Central memory CD8-positive, alpha-beta T cell (primary cell): ENCODE measurements around the gene FGF14.

ENCODE experiments used
- ATAC-seq: fragments of 150-1000 bp; cut with Tn5 transposase; replicated peaks from 2 replicates; pipeline ENCODE4 v1.10.0; 2022; ENCODE audit warnings: mild to moderate bottlenecking, moderate FRiP score, moderate number of reproducible peaks; ENCODE audit not compliant: poor library complexity, severe bottlenecking; ENCODE audit errors: extremely low read depth
- DNase-seq, 2 donors: peaks; one replicate each; pipeline ENCODE4 v3.0.0; 2021; ENCODE audit warnings: low spot score in 2 of 2
- H3K27ac Mint-ChIP-seq: one replicate; pipeline ENCODE4 v1.8.0; 2022; ENCODE audit warnings: low read depth, mild to moderate bottlenecking, moderate library complexity, mixed read lengths
- H3K27me3 Mint-ChIP-seq: one replicate; pipeline ENCODE4 v1.8.0; 2022; ENCODE audit warnings: mixed read lengths
- H3K36me3 Mint-ChIP-seq: one replicate; pipeline ENCODE4 v1.8.0; 2022; ENCODE audit warnings: mild to moderate bottlenecking, moderate library complexity, mixed read lengths; ENCODE audit not compliant: insufficient read depth
- H3K4me1 Mint-ChIP-seq: one replicate; pipeline ENCODE4 v1.8.0; 2022; ENCODE audit warnings: mixed read lengths
- H3K4me3 Mint-ChIP-seq: one replicate; pipeline ENCODE4 v1.8.0; 2022; ENCODE audit warnings: mild to moderate bottlenecking, moderate library complexity, mixed read lengths
- H3K9me3 Mint-ChIP-seq: one replicate; pipeline ENCODE4 v1.8.0; 2022; ENCODE audit warnings: mixed read lengths

The FGF14 gene

DNA sequence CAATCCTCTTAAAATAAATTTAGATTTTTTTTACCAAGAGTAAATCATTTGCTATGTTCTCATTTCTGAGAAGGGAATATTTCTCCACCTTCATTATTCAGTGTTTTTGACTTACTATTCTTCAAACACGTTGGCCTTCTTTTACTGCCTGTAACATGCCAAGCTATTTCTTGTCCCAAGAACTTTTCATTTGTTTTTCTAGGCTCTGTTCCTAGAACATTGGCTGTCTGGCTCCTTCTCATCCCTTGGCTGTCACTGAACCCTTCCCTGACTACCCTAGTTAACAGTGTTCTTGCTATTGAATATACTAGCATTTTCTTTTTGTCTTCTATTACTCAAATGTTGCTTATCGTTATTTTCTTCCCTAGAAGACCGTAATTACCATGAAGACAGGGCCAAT, 701.2 kb downstream of the FGF14 start:
- H3K27me3 Mint-ChIP-seq, result peaks cover 19% of the 10 kb centered on the region
- DNase-seq, result no peak
- no peak overlapping the region for H3K4me3 Mint-ChIP-seq
- H3K36me3 Mint-ChIP-seq, result no peaks in the 10 kb centered on the region
- H3K9me3 Mint-ChIP-seq, result no peaks in the 10 kb centered on the region
- H3K27ac Mint-ChIP-seq, result no peak overlapping the region
- ATAC-seq, result no peak
- H3K4me1 Mint-ChIP-seq, result no peaks in the 10 kb centered on the region

DNA sequence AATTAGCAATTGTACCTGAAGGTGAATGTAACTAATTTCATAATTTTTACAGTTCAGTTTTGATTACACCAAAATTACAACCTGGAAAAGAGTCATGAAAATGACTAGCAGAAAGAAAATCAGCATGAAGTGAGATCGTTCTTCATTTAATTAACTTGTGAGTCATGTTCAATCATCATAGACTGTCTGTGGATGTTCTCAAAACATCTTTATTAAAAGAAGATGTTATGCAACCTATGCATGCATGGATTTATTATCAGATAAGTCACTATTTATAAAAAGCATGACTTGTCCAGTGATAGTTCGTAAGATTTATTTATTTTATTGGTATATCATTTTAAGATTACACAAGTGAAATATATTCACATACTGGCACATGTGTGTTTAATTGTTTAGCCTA, 703.4 kb downstream of the FGF14 start:
- Mint-ChIP-seq H3K4me3 (no peak overlapping the region), H3K27ac (no peak overlapping the region), H3K27me3 (peaks cover 8% of the 10 kb centered on the region), H3K9me3 (no peaks in the 10 kb centered on the region), H3K4me1 (no peaks in the 10 kb centered on the region), H3K36me3 (no peaks in the 10 kb centered on the region)
- ATAC-seq, result no peak
- no peak for DNase-seq

DNA sequence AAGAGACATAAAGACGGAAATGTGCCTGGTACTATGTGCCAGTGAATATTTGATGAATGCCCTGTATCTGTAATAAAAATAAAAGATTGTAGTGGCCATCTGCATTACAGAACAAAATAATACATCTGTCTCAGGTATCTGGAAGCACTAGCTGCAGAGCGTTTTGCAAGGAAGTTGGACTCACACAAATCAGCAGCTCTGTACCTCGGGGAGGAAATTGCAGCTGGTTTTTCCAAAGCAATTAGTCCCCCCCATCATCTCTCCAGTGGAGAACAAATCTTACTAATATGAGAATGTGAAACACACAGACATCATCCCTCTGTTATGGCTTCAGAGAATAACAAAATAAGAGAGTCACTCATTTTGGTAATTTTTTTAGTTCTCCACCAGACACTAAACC, 704.1 kb downstream of the FGF14 start:
- Mint-ChIP-seq H3K4me3 (no peak overlapping the region), H3K36me3 (no peaks in the 10 kb centered on the region), H3K27me3 (peaks cover 1% of the 10 kb centered on the region), H3K9me3 (no peaks in the 10 kb centered on the region), H3K27ac (no peak overlapping the region), H3K4me1 (no peaks in the 10 kb centered on the region)
- no peak for DNase-seq
- no peak for ATAC-seq

DNA sequence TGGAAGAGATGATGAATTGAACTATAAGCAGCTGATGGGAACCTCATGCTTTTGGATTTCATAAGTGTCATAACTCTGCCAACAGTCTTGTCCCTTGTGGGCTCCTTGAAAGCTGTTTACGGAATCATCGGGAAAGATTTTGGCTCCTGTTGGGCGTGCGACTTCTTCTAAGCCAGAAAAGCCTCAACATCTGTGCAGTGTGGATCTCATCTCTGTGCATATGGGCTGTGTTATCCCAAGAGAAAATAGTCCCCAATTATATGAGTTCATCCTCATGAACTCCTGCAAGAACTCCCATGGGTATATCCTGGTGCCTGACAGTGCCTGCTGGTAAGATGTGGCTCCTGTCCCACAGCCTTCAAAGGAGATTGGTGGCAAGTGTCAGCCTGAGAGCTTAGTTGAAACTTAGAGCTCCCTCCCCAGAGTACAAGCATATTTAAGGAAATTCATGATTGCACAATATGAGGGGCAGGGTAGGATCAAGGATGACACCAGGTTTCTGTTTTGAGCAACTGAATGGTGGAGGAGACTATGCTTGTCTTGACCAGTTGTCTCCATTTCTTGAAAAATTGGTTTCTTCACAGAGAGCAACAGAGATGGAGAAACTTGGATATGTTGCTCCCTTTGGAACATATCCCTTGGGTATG, 705.9 kb downstream of the FGF14 start:
- no peak for DNase-seq

DNA sequence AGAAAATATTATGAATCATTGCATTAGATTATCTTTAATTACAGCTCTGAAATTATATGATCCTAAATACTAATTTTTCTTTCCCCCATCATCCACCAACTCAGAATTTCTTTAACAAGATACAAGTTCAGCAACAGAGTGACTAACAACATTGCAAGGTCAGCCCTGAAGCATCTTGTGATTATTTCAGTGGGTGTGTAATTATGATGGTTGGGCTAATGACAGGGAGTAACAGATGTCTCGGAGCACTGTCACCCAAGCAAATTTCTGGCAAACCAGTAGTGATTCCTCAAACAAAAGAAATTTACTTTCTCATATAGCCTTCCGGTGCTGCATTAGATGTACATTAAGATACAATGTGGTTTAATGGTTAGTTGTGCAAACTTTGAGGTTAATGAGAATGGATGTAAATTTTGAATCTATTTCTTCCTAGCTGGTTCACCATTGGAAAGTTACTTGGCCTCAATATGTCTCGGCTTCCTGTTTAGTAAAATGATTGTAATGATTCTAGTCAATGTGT, 710.4 kb downstream of the FGF14 start:
- no peaks in the 10 kb centered on the region for H3K4me1 Mint-ChIP-seq
- no peaks in the 10 kb centered on the region for H3K36me3 Mint-ChIP-seq
- no peak overlapping the region for H3K27ac Mint-ChIP-seq
- peaks cover 13% of the 10 kb centered on the region for H3K27me3 Mint-ChIP-seq
- H3K4me3 Mint-ChIP-seq, result no peak overlapping the region
- DNase-seq (no peak), ATAC-seq (no peak)
- no peaks in the 10 kb centered on the region for H3K9me3 Mint-ChIP-seq

More for the DNA sequence above, 705.9 kb downstream of the FGF14 start:
- no peak for ATAC-seq
- no peaks in the 10 kb centered on the region for H3K27me3 Mint-ChIP-seq
- no peaks in the 10 kb centered on the region for H3K36me3 Mint-ChIP-seq
- no peaks in the 10 kb centered on the region for H3K4me1 Mint-ChIP-seq
- no peaks in the 10 kb centered on the region for H3K9me3 Mint-ChIP-seq
- H3K4me3 Mint-ChIP-seq, result no peak overlapping the region
- no peak overlapping the region for H3K27ac Mint-ChIP-seq

DNA sequence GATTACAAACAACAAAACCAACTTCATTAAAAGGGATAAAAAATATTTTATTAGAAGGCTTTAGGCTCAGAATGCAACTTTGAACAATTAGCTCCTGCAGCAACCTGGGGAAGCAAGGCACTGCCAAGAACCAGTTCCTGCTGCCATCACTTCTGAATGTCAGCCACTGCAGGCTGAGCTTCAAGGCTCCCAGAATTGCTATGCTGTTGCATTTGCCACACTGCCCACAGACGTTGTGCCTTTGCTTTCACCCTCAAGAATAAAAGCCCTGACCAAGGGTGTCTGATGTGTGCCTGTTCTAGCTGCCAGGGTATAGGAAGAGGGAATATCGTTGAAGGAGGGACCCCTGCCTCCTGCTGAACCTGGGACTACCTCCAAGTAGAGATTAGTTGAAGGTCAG, 711.0 kb downstream of the FGF14 start:
- no peaks in the 10 kb centered on the region for H3K4me1 Mint-ChIP-seq
- H3K27ac Mint-ChIP-seq, result no peak overlapping the region
- ATAC-seq (no peak), DNase-seq (no peak)
- H3K27me3 Mint-ChIP-seq, result peaks cover 17% of the 10 kb centered on the region
- no peak overlapping the region for H3K4me3 Mint-ChIP-seq
- H3K9me3 Mint-ChIP-seq, result no peaks in the 10 kb centered on the region
- H3K36me3 Mint-ChIP-seq, result no peaks in the 10 kb centered on the region

DNA sequence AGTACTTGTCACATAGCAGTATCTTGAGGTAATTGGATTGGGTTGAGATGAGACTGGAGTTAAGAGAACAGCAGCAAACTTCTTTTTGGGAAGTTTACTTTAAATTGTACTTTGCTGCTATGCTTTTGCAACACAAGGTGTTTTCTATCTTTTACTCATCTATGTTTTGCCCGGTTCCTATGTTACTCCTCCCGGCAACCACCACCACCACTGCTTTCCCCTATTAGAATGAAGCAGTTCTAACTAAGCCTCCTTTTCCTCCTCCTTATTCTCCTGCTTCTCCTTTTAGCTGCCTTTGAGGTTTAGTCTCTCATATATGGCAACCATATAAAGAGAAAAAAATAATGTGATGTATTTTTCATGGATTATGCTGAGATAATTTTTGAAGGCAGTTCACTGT, 715.8 kb downstream of the FGF14 start:
- Mint-ChIP-seq H3K4me1 (no peaks in the 10 kb centered on the region), H3K9me3 (no peaks in the 10 kb centered on the region), H3K36me3 (no peaks in the 10 kb centered on the region), H3K4me3 (no peak overlapping the region), H3K27me3 (peaks cover 56% of the 10 kb centered on the region), H3K27ac (no peak overlapping the region)
- ATAC-seq (no peak), DNase-seq (no peak)

DNA sequence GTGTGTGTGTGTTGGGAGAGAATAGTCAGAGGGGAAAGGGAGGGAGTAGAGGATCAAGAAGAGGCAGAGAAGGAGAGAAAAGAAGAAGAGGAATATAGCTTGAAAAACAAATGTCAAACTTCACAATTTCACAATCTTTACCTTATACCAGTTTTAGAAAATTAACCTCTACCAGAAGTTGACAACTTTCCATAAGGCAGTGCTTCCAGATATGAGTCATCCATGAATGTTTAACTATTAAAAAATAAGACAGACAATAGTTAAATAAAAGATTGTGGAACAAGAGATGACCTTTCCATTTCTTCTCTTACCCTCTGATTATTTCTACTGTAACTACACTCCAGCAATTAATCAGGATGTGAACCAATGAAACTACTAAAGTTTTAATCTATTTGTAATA, 720.0 kb downstream of the FGF14 start:
- no peaks in the 10 kb centered on the region for H3K9me3 Mint-ChIP-seq
- no peak overlapping the region for H3K4me3 Mint-ChIP-seq
- ATAC-seq, result no peak
- H3K4me1 Mint-ChIP-seq, result no peaks in the 10 kb centered on the region
- H3K27ac Mint-ChIP-seq, result no peak overlapping the region
- peaks cover 48% of the 10 kb centered on the region for H3K27me3 Mint-ChIP-seq
- no peaks in the 10 kb centered on the region for H3K36me3 Mint-ChIP-seq
- DNase-seq, result no peak

DNA sequence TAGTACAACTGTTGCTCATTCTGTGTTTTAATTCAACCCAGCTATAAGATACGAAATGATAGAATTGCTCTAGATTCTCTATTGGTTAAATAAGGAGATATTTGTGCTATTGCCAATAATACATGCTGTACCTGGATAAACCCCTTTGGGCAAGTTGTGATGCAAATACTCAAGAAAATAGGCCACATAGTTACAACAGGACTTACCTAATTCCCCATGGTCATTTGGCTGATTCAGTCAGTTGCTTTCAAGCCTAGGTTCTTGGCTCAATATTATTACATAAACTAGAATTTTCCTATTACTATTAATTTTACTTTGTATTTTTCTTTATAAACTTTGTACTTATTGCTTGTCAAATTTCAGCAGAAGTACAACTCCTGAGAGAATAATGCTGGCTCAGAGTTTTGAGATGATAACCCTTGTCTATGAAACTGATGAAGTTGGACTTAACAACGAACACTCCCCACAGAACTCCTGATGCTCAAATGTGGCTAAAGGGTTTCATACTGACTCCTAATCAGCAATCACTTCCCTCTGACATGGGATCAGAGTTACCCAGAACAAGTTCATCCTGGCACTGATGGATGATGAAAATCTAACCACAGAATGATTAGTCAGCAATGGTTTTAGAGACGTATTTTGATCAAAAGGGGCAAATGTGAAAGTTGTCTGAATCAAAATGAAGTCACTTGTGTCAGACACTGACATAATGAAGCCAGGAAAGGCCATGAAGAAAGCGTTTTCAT, 728.3 kb downstream of the FGF14 start:
- Mint-ChIP-seq H3K4me3 (no peak overlapping the region), H3K27ac (no peak overlapping the region), H3K27me3 (no peaks in the 10 kb centered on the region), H3K4me1 (no peaks in the 10 kb centered on the region), H3K36me3 (no peaks in the 10 kb centered on the region), H3K9me3 (no peaks in the 10 kb centered on the region)
- ATAC-seq (no peak), DNase-seq (no peak)

DNA sequence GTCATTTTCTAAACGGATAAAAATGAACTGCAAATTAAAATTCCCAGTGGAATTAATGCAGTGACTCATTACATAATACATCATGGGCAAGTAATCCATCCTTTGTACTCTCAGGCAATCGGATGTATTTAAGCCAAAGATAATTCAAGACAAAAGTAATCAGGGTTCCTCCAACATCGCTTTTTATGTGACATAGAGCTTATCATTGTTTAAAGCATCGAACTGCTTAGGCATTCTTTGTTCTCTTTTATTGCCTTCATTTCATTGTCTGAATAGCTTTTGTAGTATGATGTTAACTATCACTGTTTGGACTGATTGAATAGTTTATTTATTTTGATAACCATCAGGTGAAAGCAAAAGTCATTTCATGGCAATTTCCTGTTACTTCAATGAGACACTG, 740.0 kb downstream of the FGF14 start:
- Mint-ChIP-seq H3K9me3 (no peaks in the 10 kb centered on the region), H3K36me3 (no peaks in the 10 kb centered on the region), H3K4me1 (no peaks in the 10 kb centered on the region), H3K27me3 (peaks cover 32% of the 10 kb centered on the region), H3K4me3 (no peak overlapping the region), H3K27ac (no peak overlapping the region)
- ATAC-seq (no peak), DNase-seq (no peak)
